Cardiac muscle cell (in vitro differentiated cells and primary cell): Measurements from ENCODE around the gene CXXC1. TPM values are rescaled to one million over a fixed set of nuclear protein-coding genes. Genes with fewer than 3 reads are reported as not detected.
"Not testable (repeated sequence)": the region's sequence is repeated elsewhere in the genome, so short reads cannot be mapped to it uniquely, and the experiment has no call there.

ENCODE experiments used
- DNase-seq, 2 donors: peaks; one replicate each; pipeline versions ENCODE4 v3.0.0 to v3.0.0-alpha.2; 2010 to 2017; ENCODE audit warnings: low read depth in 1 of 2, low spot score in 1 of 2
- H3K27ac ChIP-seq: fragments of 200-600 bp; sonication (generic); 2 replicates; pipeline ENCODE4 v1.5.1; 2016
- H3K27me3 ChIP-seq: fragments of 200-600 bp; sonication (generic); 2 replicates; pipeline ENCODE4 v1.6.0; 2016; ENCODE audit warnings: control low read depth
- H3K36me3 ChIP-seq: fragments of 200-600 bp; sonication (generic); 2 replicates; pipeline ENCODE4 v1.5.1; 2016; ENCODE audit warnings: control low read depth
- H3K4me1 ChIP-seq: fragments of 200-600 bp; sonication (generic); 2 replicates; pipeline ENCODE4 v1.8.1; 2017; ENCODE audit warnings: low read depth, mild to moderate bottlenecking, mixed run types
- H3K4me3 ChIP-seq: fragments of 200-600 bp; sonication (generic); 2 replicates; pipeline ENCODE4 v1.5.1; 2016; ENCODE audit warnings: mild to moderate bottlenecking
- H3K9me3 ChIP-seq: fragments of 200-600 bp; sonication (generic); 2 replicates; pipeline ENCODE4 v1.5.1; 2017; ENCODE audit warnings: low read depth, mild to moderate bottlenecking, control low read depth
- polyA plus RNA-seq: library from polyadenylated mRNA; unstranded; fragments of >200 nt; fragmentation: Nextera tagmentation; extraction: Ambion mirVana; gene quantifications from 2 replicates; pipeline ENCODE4 v1.2.1, GENCODE V29; 2016
- total RNA-seq: library from RNA; depleted of rRNA; stranded (reverse); fragments of >200 nt; gene quantifications from 2 replicates; pipeline ENCODE4 v1.2.3, GENCODE V29; 2016
- TF ChIP-seq, protein P1 (sequence below): IDR thresholded peaks from 2 replicates; pipeline ENCODE4 v1.5.1; 2012; ENCODE audit warnings: low read depth, mild to moderate bottlenecking, low read length

Gene CXXC1
- total and polyA plus RNA-seq, 2 experiments from 2014 or later = 89.1 to 95.6 TPM

GRCh38 chr18:50311650-50312049 is 24.2 kb upstream of the CXXC1 start:
- Histone ChIP-seq H3K4me1 (no peaks in the 10 kb centered on the region), H3K36me3 (no peaks in the 10 kb centered on the region), H3K27ac (no peak overlapping the region), H3K4me3 (no peak overlapping the region), H3K9me3 (no peaks in the 10 kb centered on the region), H3K27me3 (peaks cover 4% of the 10 kb centered on the region)
- TF ChIP-seq, protein P1, sequence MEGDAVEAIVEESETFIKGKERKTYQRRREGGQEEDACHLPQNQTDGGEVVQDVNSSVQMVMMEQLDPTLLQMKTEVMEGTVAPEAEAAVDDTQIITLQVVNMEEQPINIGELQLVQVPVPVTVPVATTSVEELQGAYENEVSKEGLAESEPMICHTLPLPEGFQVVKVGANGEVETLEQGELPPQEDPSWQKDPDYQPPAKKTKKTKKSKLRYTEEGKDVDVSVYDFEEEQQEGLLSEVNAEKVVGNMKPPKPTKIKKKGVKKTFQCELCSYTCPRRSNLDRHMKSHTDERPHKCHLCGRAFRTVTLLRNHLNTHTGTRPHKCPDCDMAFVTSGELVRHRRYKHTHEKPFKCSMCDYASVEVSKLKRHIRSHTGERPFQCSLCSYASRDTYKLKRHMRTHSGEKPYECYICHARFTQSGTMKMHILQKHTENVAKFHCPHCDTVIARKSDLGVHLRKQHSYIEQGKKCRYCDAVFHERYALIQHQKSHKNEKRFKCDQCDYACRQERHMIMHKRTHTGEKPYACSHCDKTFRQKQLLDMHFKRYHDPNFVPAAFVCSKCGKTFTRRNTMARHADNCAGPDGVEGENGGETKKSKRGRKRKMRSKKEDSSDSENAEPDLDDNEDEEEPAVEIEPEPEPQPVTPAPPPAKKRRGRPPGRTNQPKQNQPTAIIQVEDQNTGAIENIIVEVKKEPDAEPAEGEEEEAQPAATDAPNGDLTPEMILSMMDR = no peak
- DNase-seq = no peak

DNA sequence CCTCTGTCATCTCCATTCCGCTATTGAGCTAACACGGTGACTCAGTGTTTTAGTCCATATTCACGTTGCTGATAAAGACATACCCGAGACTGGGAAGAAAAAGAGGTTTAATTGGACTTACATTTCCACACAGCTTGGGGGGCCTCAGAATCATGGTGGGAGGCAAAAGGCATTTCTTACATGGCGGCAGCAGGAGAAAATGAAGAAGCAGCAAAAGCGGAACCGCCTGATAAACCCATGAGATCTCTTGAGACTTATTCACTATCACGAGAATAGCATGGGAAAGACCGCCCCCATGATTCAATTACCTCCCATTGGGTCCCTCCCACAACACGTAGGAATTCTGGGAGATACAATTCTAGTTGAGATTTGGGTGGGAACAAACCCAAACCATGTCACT is 22.6 kb upstream of the CXXC1 start:
- Histone ChIP-seq H3K36me3 (no peaks in the 10 kb centered on the region), H3K4me3 (no peak overlapping the region), H3K27me3 (no peaks in the 10 kb centered on the region), H3K27ac (no peak overlapping the region), H3K9me3 (no peaks in the 10 kb centered on the region), H3K4me1 (no peaks in the 10 kb centered on the region)
- TF ChIP-seq, protein P1 = no peak
- DNase-seq = no peak

GRCh38 chr18:50308851-50309250 is 21.4 kb upstream of the CXXC1 start:
- not testable (repeated sequence) for H3K4me1 ChIP-seq, H3K36me3 ChIP-seq, DNase-seq, H3K27ac ChIP-seq, H3K4me3 ChIP-seq, H3K9me3 ChIP-seq, H3K27me3 ChIP-seq

- Histone ChIP-seq H3K27ac (no peak overlapping the region), H3K9me3 (no peaks in the 10 kb centered on the region), H3K4me1 (no peaks in the 10 kb centered on the region), H3K36me3 (no peaks in the 10 kb centered on the region), H3K27me3 (no peaks in the 10 kb centered on the region), H3K4me3 (peak overlapping the region; percentile 34)
- DNase-seq = peak; percentile 94 to 95
- TF ChIP-seq, protein P1 = no peak
Measured at GRCh38 chr18:50307738-50308470, 20.4 kb upstream of the CXXC1 start.

DNA sequence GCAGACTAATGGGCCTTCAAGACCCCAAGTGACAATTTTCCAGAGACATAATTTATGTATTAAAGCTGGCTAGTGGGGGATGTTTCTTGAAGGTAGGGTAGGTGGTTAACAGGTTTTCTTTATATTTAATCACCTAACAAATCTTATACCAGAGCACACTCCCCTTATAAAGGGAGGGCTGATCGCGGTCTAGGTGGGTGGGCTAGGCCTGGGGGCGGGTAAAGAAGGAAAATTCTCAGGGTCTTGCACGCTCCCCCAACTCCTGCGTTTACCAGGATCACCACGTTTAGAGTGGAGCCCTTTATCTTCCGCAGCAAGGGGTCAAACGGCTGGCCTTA is 19.9 kb upstream of the CXXC1 start:
- Histone ChIP-seq H3K27me3 (no peaks in the 10 kb centered on the region), H3K36me3 (no peaks in the 10 kb centered on the region), H3K4me3 (peak overlapping the region; percentile 34), H3K27ac (peak overlapping the region; percentile 9), H3K4me1 (no peaks in the 10 kb centered on the region), H3K9me3 (no peaks in the 10 kb centered on the region)
- TF ChIP-seq, protein P1 = no peak
- no peak for DNase-seq

DNA sequence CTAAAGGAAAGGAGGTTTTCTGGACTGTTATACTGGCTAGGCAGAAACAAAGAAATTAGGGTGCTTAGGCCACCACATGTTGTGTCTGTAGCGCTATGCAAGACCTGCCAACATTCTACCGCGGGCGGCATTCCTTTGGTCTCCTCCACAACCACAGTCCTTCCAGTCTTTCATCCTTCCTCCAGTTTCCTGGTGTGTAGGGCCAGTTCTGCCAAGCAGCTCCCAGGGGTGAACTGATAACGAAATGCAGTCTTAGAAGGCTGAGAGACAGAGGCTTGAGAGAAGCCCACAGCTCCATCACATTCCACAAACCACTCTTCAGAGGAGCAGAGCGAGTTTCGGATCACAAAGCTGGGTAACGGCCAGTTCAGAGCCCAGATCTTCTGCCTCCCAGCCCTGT is 19.5 kb upstream of the CXXC1 start:
- no peaks in the 10 kb centered on the region for H3K9me3 ChIP-seq
- H3K27me3 ChIP-seq = no peaks in the 10 kb centered on the region
- DNase-seq = peak in 1 of 2 donors; percentile 98
- H3K4me3 ChIP-seq = no peak overlapping the region
- H3K27ac ChIP-seq = peak overlapping the region; percentile 9
- TF ChIP-seq, protein P1 = no peak
- H3K36me3 ChIP-seq = no peaks in the 10 kb centered on the region
- no peaks in the 10 kb centered on the region for H3K4me1 ChIP-seq
